ENCODE data around the gene PCDHGB2. TPM values are rescaled to one million over a fixed set of nuclear protein-coding genes. Genes with fewer than 3 reads are reported as not detected.
"Not testable (repeated sequence)": the region's sequence is repeated elsewhere in the genome, so short reads cannot be mapped to it uniquely, and the experiment has no call there.

The PCDHGB2 gene
- 1 to 10 TPM; 3.2 to 5.7 (median 4.1) TPM for total RNA-seq

DNA sequence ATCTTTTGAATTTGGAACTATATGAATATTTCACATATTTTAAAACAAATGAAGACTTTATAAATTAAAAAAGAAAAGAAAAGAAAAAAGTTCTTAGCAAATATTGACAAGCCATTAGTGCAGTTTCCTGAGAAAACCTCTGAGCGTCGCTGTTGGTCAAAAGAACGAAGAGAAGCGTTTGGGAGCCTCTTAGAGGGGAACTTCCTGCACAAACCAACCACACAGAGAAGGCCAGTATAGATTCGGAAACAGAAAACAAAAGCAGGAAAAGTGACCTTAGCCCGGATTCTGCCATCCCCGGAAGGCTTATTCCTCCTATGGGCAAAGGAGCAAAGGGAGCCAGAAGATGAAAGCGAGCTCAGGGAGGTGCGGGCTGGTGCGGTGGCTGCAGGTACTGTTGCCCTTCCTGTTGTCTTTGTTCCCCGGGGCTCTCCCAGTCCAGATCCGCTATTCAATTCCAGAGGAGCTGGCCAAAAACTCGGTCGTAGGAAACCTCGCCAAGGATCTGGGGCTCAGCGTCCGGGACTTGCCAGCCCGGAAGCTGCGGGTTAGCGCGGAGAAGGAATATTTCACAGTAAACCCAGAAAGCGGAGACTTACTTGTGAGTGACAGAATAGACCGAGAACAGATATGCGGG, at the start of gene PCDHGB2:
Gene PCDHGB2, plus strand, starts transcription at position 205 of the 637 bp plus-strand sequence. Its CDS starts 142 bp downstream, at position 347.
- H3K27ac ChIP-seq (replicated peaks in 1 of 4): no peak within 1 kb of the TSS
- H3K9me3 ChIP-seq: peaks cover 10 to 100% (median 98%) of the 10 kb centered on the region in 4 donors
- WGBS: 22% methylated on average over 23 of the region's 24 CpGs
- no peak for TF ChIP-seq EP300 (IDR thresholded peaks at IDR 0.05)
- TF ChIP-seq, protein P1, sequence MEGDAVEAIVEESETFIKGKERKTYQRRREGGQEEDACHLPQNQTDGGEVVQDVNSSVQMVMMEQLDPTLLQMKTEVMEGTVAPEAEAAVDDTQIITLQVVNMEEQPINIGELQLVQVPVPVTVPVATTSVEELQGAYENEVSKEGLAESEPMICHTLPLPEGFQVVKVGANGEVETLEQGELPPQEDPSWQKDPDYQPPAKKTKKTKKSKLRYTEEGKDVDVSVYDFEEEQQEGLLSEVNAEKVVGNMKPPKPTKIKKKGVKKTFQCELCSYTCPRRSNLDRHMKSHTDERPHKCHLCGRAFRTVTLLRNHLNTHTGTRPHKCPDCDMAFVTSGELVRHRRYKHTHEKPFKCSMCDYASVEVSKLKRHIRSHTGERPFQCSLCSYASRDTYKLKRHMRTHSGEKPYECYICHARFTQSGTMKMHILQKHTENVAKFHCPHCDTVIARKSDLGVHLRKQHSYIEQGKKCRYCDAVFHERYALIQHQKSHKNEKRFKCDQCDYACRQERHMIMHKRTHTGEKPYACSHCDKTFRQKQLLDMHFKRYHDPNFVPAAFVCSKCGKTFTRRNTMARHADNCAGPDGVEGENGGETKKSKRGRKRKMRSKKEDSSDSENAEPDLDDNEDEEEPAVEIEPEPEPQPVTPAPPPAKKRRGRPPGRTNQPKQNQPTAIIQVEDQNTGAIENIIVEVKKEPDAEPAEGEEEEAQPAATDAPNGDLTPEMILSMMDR (IDR thresholded peaks at IDR 0.05): peak in 2 of 3 experiments; percentile 14 to 25
- H3K4me1 ChIP-seq: no peaks in the 10 kb centered on the region
- peaks cover 0 to 27% (median 0%) of the 10 kb centered on the region in 4 donors for H3K27me3 ChIP-seq
- H3K36me3 ChIP-seq: no peaks in the 10 kb centered on the region
- no peak for DNase-seq (ENCODE audit: extremely low spot score)
- intact Hi-C loops (cut with DNase I): loop anchor here (10.0 kb wide), 1 partner anchor 205 kb away; no protein-coding TSS in a partner anchor
- H3K4me3 ChIP-seq: peak within 1 kb of the TSS; percentile 23 to 41 (median 24)

DNA sequence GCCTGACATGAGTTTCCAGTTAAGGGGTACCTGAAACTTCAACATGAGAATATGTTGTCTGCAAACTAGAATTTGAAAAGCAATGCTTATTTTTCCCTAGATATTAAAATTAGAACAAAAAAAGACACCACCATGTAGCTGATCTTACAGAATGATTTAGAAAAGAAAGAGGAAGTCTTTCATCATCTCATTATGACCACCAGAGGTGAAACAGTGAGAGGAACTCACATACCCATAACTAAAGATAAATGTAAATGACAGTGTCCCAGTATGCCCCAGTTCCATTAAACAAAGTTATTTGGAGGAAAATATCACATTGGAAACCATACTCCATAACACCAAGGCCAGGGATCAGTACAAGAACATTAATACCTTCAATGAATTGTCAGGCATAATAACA, 46.1 kb upstream of the PCDHGB2 start:
- peaks cover 6 to 49% (median 33%) of the 10 kb centered on the region in 4 donors for H3K36me3 ChIP-seq
- H3K27me3 ChIP-seq: no peaks in the 10 kb centered on the region

DNA sequence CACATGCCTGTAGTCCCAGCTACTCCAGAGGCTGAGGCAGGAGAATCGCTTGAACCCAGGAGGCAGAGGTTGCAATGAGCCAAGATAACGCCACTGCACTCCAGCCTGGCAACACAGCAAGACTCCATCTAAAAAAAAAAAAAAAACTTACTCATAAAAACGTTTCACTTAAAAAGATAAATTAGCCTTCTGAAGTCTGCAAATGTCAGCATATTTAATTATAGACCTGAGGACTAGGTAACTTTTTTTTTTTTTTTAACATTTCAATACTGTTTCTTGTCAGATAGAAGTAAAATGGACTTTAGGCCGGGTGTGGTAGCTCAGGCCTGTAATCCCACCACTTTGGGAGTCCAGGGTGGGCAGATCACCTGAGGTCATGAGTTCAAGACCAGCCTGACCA, 42.8 kb upstream of the PCDHGB2 start:
- Histone ChIP-seq H3K4me1 (peaks cover 4 to 11% (median 7%) of the 10 kb centered on the region in 4 donors), H3K9me3 (peaks cover 29 to 93% (median 85%) of the 10 kb centered on the region in 4 donors), H3K36me3 (peaks cover 18 to 61% (median 42%) of the 10 kb centered on the region in 4 donors)
- H3K4me3 ChIP-seq; DNase-seq (ENCODE audit: extremely low spot score); H3K27me3 ChIP-seq; intact Hi-C loops (cut with DNase I); H3K27ac ChIP-seq (replicated peaks in 1 of 4): not testable (repeated sequence)
- 89% methylated on average over 4 of the region's 4 CpGs for WGBS

More for the DNA sequence above, 46.1 kb upstream of the PCDHGB2 start:
- intact Hi-C loops (cut with DNase I): no loop called here
- no peak overlapping the region for H3K27ac ChIP-seq (replicated peaks in 1 of 4)
- H3K9me3 ChIP-seq: peaks cover 14 to 100% (median 98%) of the 10 kb centered on the region in 4 donors
- H3K4me3 ChIP-seq: no peak overlapping the region
- no peak for TF ChIP-seq POLR2AphosphoS5 (IDR thresholded peaks at IDR 0.05)
- no peak for TF ChIP-seq EP300 (IDR thresholded peaks at IDR 0.05)
- TF ChIP-seq, protein P1 (IDR thresholded peaks at IDR 0.05): no peak
- TF ChIP-seq POLR2A (IDR thresholded peaks at IDR 0.05; ENCODE audit: low read depth): no peak
- DNase-seq (ENCODE audit: extremely low spot score): no peak
- no peaks in the 10 kb centered on the region for H3K4me1 ChIP-seq

DNA sequence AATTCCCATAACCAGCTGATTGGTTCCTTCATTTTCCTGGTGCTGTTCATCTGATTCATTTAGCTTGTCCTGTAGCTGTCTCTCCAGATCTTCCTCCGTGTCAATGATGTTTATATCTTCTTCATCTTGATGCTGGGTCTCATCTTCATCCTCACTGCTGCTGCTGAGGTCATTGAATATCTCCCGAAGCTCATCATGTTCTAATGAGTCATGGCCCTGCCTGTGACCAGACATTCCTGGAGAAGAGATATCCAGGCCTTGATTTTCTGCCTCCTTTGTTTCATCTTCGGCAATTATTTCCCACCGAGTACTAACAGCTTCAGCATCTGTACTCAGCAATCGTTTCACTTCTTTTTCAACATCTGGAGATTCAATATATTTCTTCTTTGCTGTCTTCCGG, 40.6 kb upstream of the PCDHGB2 start:
- intact Hi-C loops (cut with DNase I): no loop called here
- Histone ChIP-seq H3K27ac (replicated peaks in 1 of 4) (no peak overlapping the region), H3K27me3 (no peaks in the 10 kb centered on the region), H3K36me3 (peaks cover 18 to 46% (median 42%) of the 10 kb centered on the region in 4 donors), H3K4me3 (peak overlapping the region in 2 of 4 donors; percentile 3 to 74), H3K9me3 (peaks cover 23 to 81% (median 66%) of the 10 kb centered on the region in 4 donors), H3K4me1 (peaks cover 4 to 11% (median 7%) of the 10 kb centered on the region in 4 donors)
- WGBS: 93% methylated on average over 6 of the region's 6 CpGs
- TF ChIP-seq POLR2AphosphoS5 (IDR thresholded peaks at IDR 0.05): no peak
- TF ChIP-seq POLR2A (IDR thresholded peaks at IDR 0.05; ENCODE audit: low read depth): no peak
- TF ChIP-seq EP300 (IDR thresholded peaks at IDR 0.05): no peak
- TF ChIP-seq, protein P1 (IDR thresholded peaks at IDR 0.05): no peak
- DNase-seq (ENCODE audit: extremely low spot score): no peak

DNA sequence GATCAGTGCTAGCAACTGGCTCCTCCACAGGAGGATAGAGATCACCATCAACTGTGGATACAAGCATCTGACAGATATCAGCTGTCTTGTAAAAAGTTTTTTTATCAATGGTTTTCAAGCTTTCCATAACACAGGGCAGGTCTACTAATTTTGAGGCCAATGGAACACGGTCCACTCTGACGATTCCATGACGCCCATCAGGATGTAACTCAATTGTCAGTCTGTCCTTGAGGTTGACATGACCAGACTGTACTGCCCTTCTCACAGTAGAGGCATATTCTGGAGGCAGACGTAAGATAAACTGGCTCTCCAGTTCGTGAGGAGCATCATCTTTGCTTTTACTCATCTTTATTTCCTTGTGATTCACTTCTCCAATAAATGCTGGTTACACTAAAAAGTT, 40.1 kb upstream of the PCDHGB2 start:
- Histone ChIP-seq H3K36me3 (peaks cover 18 to 46% (median 42%) of the 10 kb centered on the region in 4 donors), H3K9me3 (peaks cover 23 to 76% (median 62%) of the 10 kb centered on the region in 4 donors), H3K27me3 (no peaks in the 10 kb centered on the region), H3K27ac (replicated peaks in 1 of 4) (peak overlapping the region in 1 of 4 donors; percentile 90), H3K4me1 (peaks cover 4 to 11% (median 7%) of the 10 kb centered on the region in 4 donors), H3K4me3 (peak overlapping the region; percentile 58 to 74 (median 70))
- intact Hi-C loops (cut with DNase I): loop anchor here (5.0 kb wide), 1 partner anchor 238 kb away; no protein-coding TSS in a partner anchor
- TF ChIP-seq, protein P1 (IDR thresholded peaks at IDR 0.05): no peak
- TF ChIP-seq POLR2AphosphoS5 (IDR thresholded peaks at IDR 0.05) (no peak), POLR2A (IDR thresholded peaks at IDR 0.05; ENCODE audit: low read depth) (no peak), EP300 (IDR thresholded peaks at IDR 0.05) (no peak)
- 68% methylated on average over 5 of the region's 5 CpGs for WGBS
- DNase-seq (ENCODE audit: extremely low spot score): no peak

Measured in esophagus muscularis mucosa (tissue), 4 donors.